Measurements from ENCODE around the gene CPB2.

CPB2 gene

GRCh38 chr13:46045424-46045823 lies 59.4 kb downstream of the CPB2 start:
- no peaks in the 10 kb centered on the region for H3K9me3 ChIP-seq
- TF ChIP-seq CTCF (IDR thresholded peaks at IDR 0.05) = no peak
- no peak overlapping the region for H3K27ac ChIP-seq
- no peak overlapping the region for H3K4me3 ChIP-seq (ENCODE audit: low read depth in 1 of 2, low read length in 1 of 2)
- H3K36me3 ChIP-seq = peaks cover 17% of the 10 kb centered on the region
- no peaks in the 10 kb centered on the region for H3K27me3 ChIP-seq
- H3K4me1 ChIP-seq (ENCODE audit: control insufficient read depth in 1 of 2, insufficient read depth in 1 of 2, low read depth in 1 of 2, low read length in 1 of 2) = no peaks in the 10 kb centered on the region

- no peak overlapping the region for H3K4me3 ChIP-seq (ENCODE audit: low read depth in 1 of 2, low read length in 1 of 2)
- H3K4me1 ChIP-seq (ENCODE audit: control insufficient read depth in 1 of 2, insufficient read depth in 1 of 2, low read depth in 1 of 2, low read length in 1 of 2) = no peaks in the 10 kb centered on the region
- no peak for TF ChIP-seq CTCF (IDR thresholded peaks at IDR 0.05)
- H3K27ac ChIP-seq = no peak overlapping the region
- no peaks in the 10 kb centered on the region for H3K27me3 ChIP-seq
- H3K9me3 ChIP-seq = no peaks in the 10 kb centered on the region
- peaks cover 25% of the 10 kb centered on the region for H3K36me3 ChIP-seq
Measured at GRCh38 chr13:46043647-46044046, 61.2 kb downstream of the CPB2 start.

- Histone ChIP-seq H3K4me1 (ENCODE audit: control insufficient read depth in 1 of 2, insufficient read depth in 1 of 2, low read depth in 1 of 2, low read length in 1 of 2) (no peaks in the 10 kb centered on the region), H3K4me3 (ENCODE audit: low read depth in 1 of 2, low read length in 1 of 2) (no peak overlapping the region), H3K27ac (no peak overlapping the region), H3K27me3 (no peaks in the 10 kb centered on the region), H3K9me3 (no peaks in the 10 kb centered on the region), H3K36me3 (peaks cover 35% of the 10 kb centered on the region)
- TF ChIP-seq CTCF (IDR thresholded peaks at IDR 0.05) = no peak
Measured at GRCh38 chr13:46041419-46041839, 63.4 kb downstream of the CPB2 start.

- Histone ChIP-seq H3K9me3 (no peaks in the 10 kb centered on the region), H3K36me3 (peaks cover 35% of the 10 kb centered on the region), H3K4me3 (ENCODE audit: low read depth in 1 of 2, low read length in 1 of 2) (no peak overlapping the region), H3K4me1 (ENCODE audit: control insufficient read depth in 1 of 2, insufficient read depth in 1 of 2, low read depth in 1 of 2, low read length in 1 of 2) (no peaks in the 10 kb centered on the region), H3K27me3 (no peaks in the 10 kb centered on the region), H3K27ac (no peak overlapping the region)
- no peak for TF ChIP-seq CTCF (IDR thresholded peaks at IDR 0.05)
Measured at GRCh38 chr13:46040763-46041162, 64.1 kb downstream of the CPB2 start.

GRCh38 chr13:46039411-46040182 lies 65.2 kb downstream of the CPB2 start:
- no peak for TF ChIP-seq CTCF (IDR thresholded peaks at IDR 0.05)
- H3K36me3 ChIP-seq = peaks cover 35% of the 10 kb centered on the region
- no peaks in the 10 kb centered on the region for H3K9me3 ChIP-seq
- no peaks in the 10 kb centered on the region for H3K4me1 ChIP-seq (ENCODE audit: control insufficient read depth in 1 of 2, insufficient read depth in 1 of 2, low read depth in 1 of 2, low read length in 1 of 2)
- no peaks in the 10 kb centered on the region for H3K27me3 ChIP-seq
- no peak overlapping the region for H3K27ac ChIP-seq
- H3K4me3 ChIP-seq (ENCODE audit: low read depth in 1 of 2, low read length in 1 of 2) = no peak overlapping the region

All from neutrophil (primary cell).